Rectal smooth muscle tissue (tissue), 1 donor: ENCODE results near the gene GRM7.

ENCODE experiments used
- H3K27ac ChIP-seq: one replicate; pipeline ENCODE4 v1.7.0; 2013; ENCODE audit warnings: low read depth, low read length, inconsistent platforms
- H3K27me3 ChIP-seq: one replicate; pipeline ENCODE4 v1.7.0; 2013; ENCODE audit warnings: low read length; ENCODE audit not compliant: control insufficient read depth, insufficient read depth
- H3K36me3 ChIP-seq: one replicate; pipeline ENCODE4 v1.7.0; 2013; ENCODE audit warnings: low read length; ENCODE audit not compliant: control insufficient read depth, insufficient read depth
- H3K4me1 ChIP-seq: one replicate; pipeline ENCODE4 v1.7.0; 2013; ENCODE audit warnings: low read length; ENCODE audit not compliant: control insufficient read depth, insufficient read depth
- H3K4me3 ChIP-seq: one replicate; pipeline ENCODE4 v1.7.0; 2013; ENCODE audit warnings: low read length
- H3K9ac ChIP-seq: one replicate; pipeline ENCODE4 v1.7.0; 2013; ENCODE audit warnings: low read length

The GRM7 gene

DNA sequence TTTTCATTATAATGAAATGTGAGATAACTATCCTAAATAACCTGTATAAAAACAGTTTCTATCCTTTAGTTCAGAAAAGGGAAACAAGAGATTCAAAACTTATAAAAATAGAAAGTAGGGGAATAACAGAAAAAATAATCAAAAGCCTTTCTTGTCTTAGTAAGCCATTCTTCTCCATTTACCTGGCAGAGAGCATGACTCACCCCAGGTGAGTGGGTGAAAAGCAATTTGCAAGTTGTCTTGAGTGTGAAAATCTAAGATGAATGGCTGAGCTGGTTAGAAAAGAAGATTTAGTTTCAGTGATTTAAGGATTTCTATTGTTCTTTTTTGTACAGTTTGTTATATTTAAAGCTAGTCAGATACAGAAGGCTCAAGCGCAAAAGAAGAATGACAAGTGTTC, 702.0 kb downstream of the GRM7 start:
- no peaks in the 10 kb centered on the region for H3K4me1 ChIP-seq
- H3K27ac ChIP-seq: no peak overlapping the region
- no peak overlapping the region for H3K4me3 ChIP-seq
- H3K27me3 ChIP-seq: no peaks in the 10 kb centered on the region
- no peak overlapping the region for H3K9ac ChIP-seq
- H3K36me3 ChIP-seq: no peaks in the 10 kb centered on the region

DNA sequence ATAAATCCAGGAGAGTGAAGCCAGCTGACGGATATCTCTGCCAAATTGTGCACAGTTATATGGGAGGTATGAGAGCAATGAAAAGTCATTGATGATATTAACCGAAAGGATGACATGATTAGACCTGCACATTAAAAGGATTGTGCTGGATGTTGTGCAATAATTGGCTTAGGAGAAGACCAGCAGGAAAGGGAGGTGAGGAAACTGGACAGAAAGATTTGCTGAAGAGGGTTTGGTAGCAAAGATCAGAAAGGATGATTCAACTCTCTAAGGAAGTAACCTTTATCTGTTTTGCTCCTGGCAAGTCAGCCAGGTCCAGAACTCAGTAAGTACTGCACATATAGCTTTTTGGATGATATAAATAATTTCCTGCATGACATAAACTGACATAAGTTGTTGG, 704.7 kb downstream of the GRM7 start:
- Histone ChIP-seq H3K27me3 (no peaks in the 10 kb centered on the region), H3K9ac (no peak overlapping the region), H3K27ac (no peak overlapping the region), H3K4me3 (no peak overlapping the region), H3K4me1 (no peaks in the 10 kb centered on the region), H3K36me3 (no peaks in the 10 kb centered on the region)

- no peak overlapping the region for H3K27ac ChIP-seq
- no peaks in the 10 kb centered on the region for H3K27me3 ChIP-seq
- no peaks in the 10 kb centered on the region for H3K36me3 ChIP-seq
- no peak overlapping the region for H3K9ac ChIP-seq
- no peaks in the 10 kb centered on the region for H3K4me1 ChIP-seq
- no peak overlapping the region for H3K4me3 ChIP-seq
Observed at GRCh38 chr3:7567160-7567559, 706.2 kb downstream of the GRM7 start.

DNA sequence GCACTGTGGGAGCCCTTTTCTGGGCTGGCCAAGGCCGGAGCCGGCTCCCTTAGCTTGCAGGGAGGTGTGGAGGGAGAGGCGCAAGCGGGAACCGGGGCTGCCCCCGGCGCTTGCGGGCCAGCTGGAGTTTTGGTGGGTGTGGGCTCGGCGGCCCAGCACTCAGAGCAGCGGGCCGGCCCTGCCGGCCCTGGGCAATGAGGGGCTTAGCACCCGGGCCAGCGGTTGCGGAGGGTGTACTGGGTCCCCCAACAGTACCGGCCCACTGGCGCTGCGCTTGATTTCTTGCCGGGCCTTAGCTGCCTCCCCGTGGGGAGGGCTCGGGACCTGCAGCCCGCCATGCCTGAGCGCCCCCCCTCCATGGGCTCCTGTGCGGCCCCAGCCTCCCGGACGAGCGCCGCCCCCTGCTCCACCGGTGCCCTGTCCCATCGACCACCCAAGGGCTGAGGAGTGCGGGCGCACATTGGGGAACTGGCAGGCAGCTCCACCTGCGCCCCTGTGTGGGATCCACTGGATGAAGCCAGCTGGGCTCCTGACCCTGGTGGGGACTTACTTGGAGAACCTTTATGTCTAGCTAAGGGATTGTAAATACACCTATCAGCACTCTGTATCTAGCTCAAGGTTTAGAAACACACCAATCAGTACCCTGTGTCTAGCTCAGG, 707.7 kb downstream of the GRM7 start:
- H3K36me3 ChIP-seq: no peaks in the 10 kb centered on the region
- H3K27me3 ChIP-seq: no peaks in the 10 kb centered on the region
- H3K9ac ChIP-seq: no peak overlapping the region
- no peak overlapping the region for H3K4me3 ChIP-seq
- no peak overlapping the region for H3K27ac ChIP-seq
- no peaks in the 10 kb centered on the region for H3K4me1 ChIP-seq

GRCh38 chr3:7573330-7573729, 712.4 kb downstream of the GRM7 start:
- no peaks in the 10 kb centered on the region for H3K27me3 ChIP-seq
- no peaks in the 10 kb centered on the region for H3K4me1 ChIP-seq
- H3K36me3 ChIP-seq: no peaks in the 10 kb centered on the region
- no peak overlapping the region for H3K4me3 ChIP-seq
- no peak overlapping the region for H3K9ac ChIP-seq
- no peak overlapping the region for H3K27ac ChIP-seq

DNA sequence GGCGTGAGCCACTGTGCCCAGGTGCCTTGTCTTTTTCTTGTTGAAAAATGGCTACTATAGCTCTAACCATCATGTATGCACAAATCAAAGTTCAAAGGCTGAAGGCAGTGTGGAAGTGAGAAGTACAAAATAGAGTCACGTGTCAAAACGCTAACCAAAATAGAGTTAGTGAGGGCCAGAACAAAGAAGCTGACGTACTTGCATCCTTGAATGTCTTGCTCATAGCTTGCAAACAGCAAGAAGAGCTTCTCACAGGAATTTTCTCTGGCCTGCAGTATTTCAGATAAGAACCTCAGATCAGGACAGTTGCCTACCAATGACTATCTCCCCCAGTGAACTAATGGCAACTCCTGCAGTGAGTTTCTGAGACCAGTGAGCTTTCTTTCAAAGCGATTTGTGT, 713.5 kb downstream of the GRM7 start:
- H3K4me3 ChIP-seq: no peak overlapping the region
- no peaks in the 10 kb centered on the region for H3K27me3 ChIP-seq
- H3K9ac ChIP-seq: no peak overlapping the region
- no peaks in the 10 kb centered on the region for H3K36me3 ChIP-seq
- no peaks in the 10 kb centered on the region for H3K4me1 ChIP-seq
- H3K27ac ChIP-seq: no peak overlapping the region

DNA sequence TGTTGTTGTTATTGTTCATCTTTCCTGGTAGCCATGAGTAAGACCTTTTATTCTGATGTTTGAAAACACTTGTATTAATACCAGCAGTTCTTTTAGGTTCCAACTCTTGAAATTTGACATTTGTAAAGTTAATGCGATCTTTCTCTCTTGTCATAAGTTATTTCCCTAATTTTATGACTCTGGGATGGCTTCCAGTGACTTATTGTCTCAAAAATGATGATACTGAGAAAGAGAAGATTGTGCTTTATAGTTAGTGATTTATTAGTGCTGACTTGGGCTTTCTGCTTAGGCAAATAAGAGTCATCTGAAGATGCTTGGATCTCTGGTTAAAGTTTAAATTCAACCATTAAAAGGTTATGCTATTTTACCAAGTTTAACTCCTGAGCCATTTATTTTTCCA, 715.2 kb downstream of the GRM7 start:
- H3K9ac ChIP-seq: no peak overlapping the region
- H3K4me1 ChIP-seq: no peaks in the 10 kb centered on the region
- H3K27ac ChIP-seq: no peak overlapping the region
- H3K27me3 ChIP-seq: no peaks in the 10 kb centered on the region
- no peaks in the 10 kb centered on the region for H3K36me3 ChIP-seq
- H3K4me3 ChIP-seq: no peak overlapping the region

DNA sequence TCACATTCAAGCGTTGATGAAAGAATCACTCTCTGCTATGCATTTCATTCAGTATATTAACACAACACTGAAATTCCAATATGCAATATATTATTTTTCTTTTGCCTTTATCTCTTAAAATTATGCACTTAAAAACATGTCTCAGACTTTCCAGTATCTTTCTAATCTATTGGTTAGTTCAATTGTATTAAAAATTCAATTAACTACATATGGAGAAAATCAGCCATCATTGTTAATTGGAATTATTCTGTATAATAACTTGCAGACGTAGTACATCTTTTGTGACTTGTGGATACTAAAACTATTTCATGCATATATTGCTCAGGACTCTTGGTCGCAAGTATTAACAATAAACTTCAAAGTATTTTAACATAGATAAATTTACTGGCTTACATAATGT, 715.6 kb downstream of the GRM7 start:
- Histone ChIP-seq H3K4me3 (no peak overlapping the region), H3K36me3 (no peaks in the 10 kb centered on the region), H3K27me3 (no peaks in the 10 kb centered on the region), H3K9ac (no peak overlapping the region), H3K4me1 (no peaks in the 10 kb centered on the region), H3K27ac (no peak overlapping the region)

DNA sequence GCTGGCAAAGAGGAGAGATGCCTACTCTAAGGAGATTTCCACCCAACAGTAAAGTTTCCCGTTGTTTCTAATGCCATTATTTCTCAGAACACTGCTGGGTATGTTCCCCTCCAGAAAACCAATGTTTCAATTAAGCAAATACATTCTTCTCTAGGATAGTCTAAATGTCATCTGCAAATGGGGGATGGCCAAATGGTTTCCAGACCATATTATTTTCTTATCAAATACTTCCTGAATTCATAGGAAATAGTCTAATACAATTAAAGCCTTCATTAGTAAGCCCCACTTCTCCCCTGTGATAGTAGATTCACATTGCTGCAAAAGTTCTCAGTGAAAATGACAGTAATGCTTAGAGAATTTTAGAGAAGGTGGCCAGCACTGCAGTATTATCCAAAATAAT, 716.6 kb downstream of the GRM7 start:
- H3K4me3 ChIP-seq: no peak overlapping the region
- H3K27ac ChIP-seq: no peak overlapping the region
- no peaks in the 10 kb centered on the region for H3K27me3 ChIP-seq
- H3K9ac ChIP-seq: no peak overlapping the region
- no peaks in the 10 kb centered on the region for H3K36me3 ChIP-seq
- no peaks in the 10 kb centered on the region for H3K4me1 ChIP-seq

GRCh38 chr3:7581831-7582230, 720.9 kb downstream of the GRM7 start:
- H3K9ac ChIP-seq: no peak overlapping the region
- H3K4me1 ChIP-seq: no peaks in the 10 kb centered on the region
- H3K4me3 ChIP-seq: no peak overlapping the region
- no peaks in the 10 kb centered on the region for H3K36me3 ChIP-seq
- no peaks in the 10 kb centered on the region for H3K27me3 ChIP-seq
- no peak overlapping the region for H3K27ac ChIP-seq

- H3K4me3 ChIP-seq: no peak overlapping the region
- H3K4me1 ChIP-seq: no peaks in the 10 kb centered on the region
- no peaks in the 10 kb centered on the region for H3K36me3 ChIP-seq
- no peak overlapping the region for H3K27ac ChIP-seq
- no peak overlapping the region for H3K9ac ChIP-seq
- H3K27me3 ChIP-seq: no peaks in the 10 kb centered on the region
Observed at GRCh38 chr3:7585052-7585451, 724.1 kb downstream of the GRM7 start.

DNA sequence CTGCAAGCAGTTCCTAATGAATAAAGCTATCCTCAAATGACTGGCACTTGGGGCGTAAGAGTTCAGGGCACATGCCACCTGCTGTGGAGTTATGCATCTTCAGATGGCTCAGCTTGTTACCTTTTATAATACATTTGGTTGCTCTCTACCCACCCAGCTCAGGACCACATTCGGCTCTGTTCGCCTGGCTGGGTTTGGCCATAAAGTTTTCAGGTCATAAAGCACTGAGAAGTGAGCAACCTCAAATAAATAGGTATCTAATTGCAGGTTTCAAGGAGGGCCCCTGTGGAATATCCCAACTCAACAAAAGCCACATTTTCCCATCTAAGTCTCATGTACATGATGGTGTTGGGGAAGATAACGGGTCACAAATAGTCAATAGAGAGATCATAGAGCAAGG, 727.3 kb downstream of the GRM7 start:
- Histone ChIP-seq H3K27me3 (no peaks in the 10 kb centered on the region), H3K4me1 (no peaks in the 10 kb centered on the region), H3K9ac (no peak overlapping the region), H3K4me3 (no peak overlapping the region), H3K36me3 (no peaks in the 10 kb centered on the region), H3K27ac (no peak overlapping the region)

GRCh38 chr3:7589526-7589925, 728.6 kb downstream of the GRM7 start:
- H3K4me3 ChIP-seq: no peak overlapping the region
- H3K4me1 ChIP-seq: no peaks in the 10 kb centered on the region

More at GRCh38 chr3:7589526-7589925, 728.6 kb downstream of the GRM7 start:
- no peak overlapping the region for H3K9ac ChIP-seq
- no peak overlapping the region for H3K27ac ChIP-seq
- H3K27me3 ChIP-seq: no peaks in the 10 kb centered on the region
- H3K36me3 ChIP-seq: no peaks in the 10 kb centered on the region
